Mucosa of descending colon (tissue), 3 donors: Measurements from ENCODE around the gene UCK2. TPM values are rescaled to one million over a fixed set of nuclear protein-coding genes. Genes with fewer than 3 reads are reported as not detected.

Experiments used
- ATAC-seq: fragments of 200-7000 bp; cut with Tn5 transposase; one replicate; pipeline ENCODE4 v1.9.1; 2020; ENCODE audit warnings: mild to moderate bottlenecking, moderate library complexity
- DNase-seq, 3 donors: peaks; one replicate each; pipeline ENCODE4 v3.0.0-alpha.2; 2020
- H3K36me3 ChIP-seq: fragments of 200-600 bp; one replicate; pipeline ENCODE4 v1.8.0; 2021; ENCODE audit warnings: low read depth, mild to moderate bottlenecking
- H3K4me1 ChIP-seq: fragments of 200-600 bp; one replicate; pipeline ENCODE4 v1.8.0; 2021; ENCODE audit warnings: low read depth, mild to moderate bottlenecking
- H3K4me3 ChIP-seq: fragments of 200-600 bp; one replicate; pipeline ENCODE4 v1.8.0; 2021; ENCODE audit warnings: mild to moderate bottlenecking
- H3K9me3 ChIP-seq: fragments of 200-600 bp; one replicate; pipeline ENCODE4 v1.8.0; 2021; ENCODE audit warnings: mild to moderate bottlenecking
- intact Hi-C, 2 donors: fragments of 100-400 bp; cut with DNase I in 1 of 2; cut with micrococcal nuclease in 1 of 2; formaldehyde crosslinking; loops; one replicate each; pipeline versions ENCODE4 v1.11.0 to v1.11.1; 2022; cut with DNase I, micrococcal nuclease
- total RNA-seq, 3 donors: library from RNA; stranded (reverse); fragmentation: NEBNext Ultra II Directional in 2 of 3; extraction: Animal tissue kit (Norgen Biotek cat#: 25700) in 2 of 3; gene quantifications; one replicate each; pipeline versions ENCODE4 v1.2.1 to v1.2.4, GENCODE V29; 2021 to 2023
- TF ChIP-seq, protein P1 (sequence below): fragments of 200-600 bp; IDR thresholded peaks from one replicate; pipeline ENCODE4 v1.8.0; 2022; ENCODE audit warnings: antibody characterized with exemption, mild to moderate bottlenecking
- donor health status: DM: no; HTN: no; CAD: no; lungs with moderate emphysema.
- donor health status: DM: no; HTN: no; CAD: no.
- donor health status: DM: no; HTN: yes; CAD: no.

Gene UCK2
- total RNA-seq, 3 donors from 2014 or later: 41.6 to 86.5 (median 51.8) TPM

DNA sequence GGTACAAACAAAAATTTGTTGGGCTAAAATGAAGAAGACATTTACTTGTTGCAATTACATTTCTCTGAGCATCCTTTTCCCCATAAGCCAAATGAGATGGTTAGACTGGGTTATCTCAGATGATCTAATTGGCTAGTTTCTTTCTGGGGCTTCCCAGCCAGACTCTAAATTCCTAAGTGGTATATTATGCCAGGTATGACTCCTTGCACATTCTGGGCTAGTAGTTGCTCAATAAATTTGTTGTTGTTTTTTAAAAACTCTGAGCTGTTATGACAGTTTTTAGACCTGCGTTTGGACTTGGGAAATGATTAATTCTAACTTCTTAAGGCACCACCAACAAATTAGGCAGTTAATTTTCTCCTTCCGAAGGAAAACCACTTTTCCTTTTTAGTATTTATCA, 66.1 kb downstream of the UCK2 start:
- intact Hi-C loops: no loop called here
- Histone ChIP-seq H3K4me1 (no peaks in the 10 kb centered on the region), H3K4me3 (no peak overlapping the region), H3K36me3 (no peaks in the 10 kb centered on the region), H3K9me3 (no peaks in the 10 kb centered on the region)
- no peak for ATAC-seq
- no peak for DNase-seq
- TF ChIP-seq, protein P1, sequence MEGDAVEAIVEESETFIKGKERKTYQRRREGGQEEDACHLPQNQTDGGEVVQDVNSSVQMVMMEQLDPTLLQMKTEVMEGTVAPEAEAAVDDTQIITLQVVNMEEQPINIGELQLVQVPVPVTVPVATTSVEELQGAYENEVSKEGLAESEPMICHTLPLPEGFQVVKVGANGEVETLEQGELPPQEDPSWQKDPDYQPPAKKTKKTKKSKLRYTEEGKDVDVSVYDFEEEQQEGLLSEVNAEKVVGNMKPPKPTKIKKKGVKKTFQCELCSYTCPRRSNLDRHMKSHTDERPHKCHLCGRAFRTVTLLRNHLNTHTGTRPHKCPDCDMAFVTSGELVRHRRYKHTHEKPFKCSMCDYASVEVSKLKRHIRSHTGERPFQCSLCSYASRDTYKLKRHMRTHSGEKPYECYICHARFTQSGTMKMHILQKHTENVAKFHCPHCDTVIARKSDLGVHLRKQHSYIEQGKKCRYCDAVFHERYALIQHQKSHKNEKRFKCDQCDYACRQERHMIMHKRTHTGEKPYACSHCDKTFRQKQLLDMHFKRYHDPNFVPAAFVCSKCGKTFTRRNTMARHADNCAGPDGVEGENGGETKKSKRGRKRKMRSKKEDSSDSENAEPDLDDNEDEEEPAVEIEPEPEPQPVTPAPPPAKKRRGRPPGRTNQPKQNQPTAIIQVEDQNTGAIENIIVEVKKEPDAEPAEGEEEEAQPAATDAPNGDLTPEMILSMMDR: no peak

DNA sequence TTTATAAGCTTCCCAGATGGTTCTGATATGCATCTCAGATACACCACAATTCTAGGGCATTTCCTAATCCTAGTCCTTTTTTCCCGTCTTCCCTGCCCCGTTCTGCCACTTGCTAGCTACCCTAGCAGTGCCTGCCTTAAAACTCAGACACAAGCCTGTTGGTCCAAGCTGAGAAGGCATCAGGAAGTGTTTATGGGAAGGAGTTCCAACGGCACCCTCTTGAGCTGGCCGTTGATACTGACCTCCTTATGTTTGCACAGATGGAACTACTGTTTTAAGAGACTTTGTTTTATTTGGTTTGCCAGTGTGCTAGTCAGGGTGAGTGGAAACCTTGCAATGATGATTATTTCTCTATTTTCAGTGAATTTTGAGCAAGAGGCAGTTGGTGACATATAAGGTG, 67.2 kb downstream of the UCK2 start:
- H3K4me1 ChIP-seq: no peaks in the 10 kb centered on the region
- intact Hi-C loops: no loop called here

DNA sequence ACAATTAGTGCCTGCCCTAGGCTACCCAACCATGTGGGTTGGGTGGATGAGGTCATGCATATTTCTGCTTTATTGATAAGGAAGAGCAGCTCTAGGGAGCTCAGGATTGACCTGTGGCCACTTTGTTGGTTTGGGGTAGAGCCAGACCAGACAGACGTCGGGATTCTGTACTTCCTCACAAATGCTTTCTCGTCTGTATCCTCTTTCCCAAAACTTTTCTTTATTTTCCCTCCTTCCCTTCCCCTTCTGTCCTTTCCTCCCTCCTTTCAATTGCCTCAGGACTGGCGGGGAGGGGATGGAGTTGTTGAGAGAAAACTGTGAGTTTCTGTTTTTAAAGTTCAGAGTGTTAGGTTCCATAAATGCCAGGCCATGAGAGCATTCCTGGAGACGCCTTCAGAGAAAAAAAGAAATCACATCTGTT, 68.0 kb downstream of the UCK2 start:
- TF ChIP-seq, protein P1: no peak
- no peaks in the 10 kb centered on the region for H3K4me1 ChIP-seq
- no peaks in the 10 kb centered on the region for H3K36me3 ChIP-seq

More for the DNA sequence above, 67.2 kb downstream of the UCK2 start:
- Histone ChIP-seq H3K4me3 (no peak overlapping the region), H3K36me3 (no peaks in the 10 kb centered on the region), H3K9me3 (no peaks in the 10 kb centered on the region)
- DNase-seq (no peak), ATAC-seq (no peak)
- TF ChIP-seq, protein P1: no peak

DNA sequence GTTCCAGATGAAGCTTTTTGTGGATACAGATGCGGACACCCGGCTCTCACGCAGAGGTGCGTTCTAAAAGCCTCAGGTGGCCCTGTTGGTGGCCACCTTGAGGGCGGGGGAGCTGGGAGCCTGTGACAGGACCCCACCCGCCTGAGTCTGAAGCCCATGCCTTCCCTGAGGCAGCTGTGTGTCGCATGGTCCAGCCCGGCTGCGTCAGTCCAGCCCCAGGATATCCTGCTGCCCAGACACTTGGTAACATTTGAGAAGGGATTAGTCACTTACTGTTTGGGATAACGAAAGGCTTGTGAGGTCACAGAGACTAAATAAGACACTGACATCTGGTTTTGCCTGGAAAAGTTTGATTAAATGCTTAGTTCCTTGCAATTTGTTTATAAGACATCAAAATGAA, 68.9 kb downstream of the UCK2 start:
- TF ChIP-seq, protein P1: no peak
- intact Hi-C loops: no loop called here
- peak; percentile 35 for ATAC-seq
- no peaks in the 10 kb centered on the region for H3K9me3 ChIP-seq
- no peaks in the 10 kb centered on the region for H3K36me3 ChIP-seq
- no peak for DNase-seq
- H3K4me1 ChIP-seq: no peaks in the 10 kb centered on the region
- no peak overlapping the region for H3K4me3 ChIP-seq

More for the DNA sequence above, 68.0 kb downstream of the UCK2 start:
- no peaks in the 10 kb centered on the region for H3K9me3 ChIP-seq
- H3K4me3 ChIP-seq: no peak overlapping the region
- intact Hi-C loops: no loop called here
- DNase-seq: no peak
- ATAC-seq: no peak

DNA sequence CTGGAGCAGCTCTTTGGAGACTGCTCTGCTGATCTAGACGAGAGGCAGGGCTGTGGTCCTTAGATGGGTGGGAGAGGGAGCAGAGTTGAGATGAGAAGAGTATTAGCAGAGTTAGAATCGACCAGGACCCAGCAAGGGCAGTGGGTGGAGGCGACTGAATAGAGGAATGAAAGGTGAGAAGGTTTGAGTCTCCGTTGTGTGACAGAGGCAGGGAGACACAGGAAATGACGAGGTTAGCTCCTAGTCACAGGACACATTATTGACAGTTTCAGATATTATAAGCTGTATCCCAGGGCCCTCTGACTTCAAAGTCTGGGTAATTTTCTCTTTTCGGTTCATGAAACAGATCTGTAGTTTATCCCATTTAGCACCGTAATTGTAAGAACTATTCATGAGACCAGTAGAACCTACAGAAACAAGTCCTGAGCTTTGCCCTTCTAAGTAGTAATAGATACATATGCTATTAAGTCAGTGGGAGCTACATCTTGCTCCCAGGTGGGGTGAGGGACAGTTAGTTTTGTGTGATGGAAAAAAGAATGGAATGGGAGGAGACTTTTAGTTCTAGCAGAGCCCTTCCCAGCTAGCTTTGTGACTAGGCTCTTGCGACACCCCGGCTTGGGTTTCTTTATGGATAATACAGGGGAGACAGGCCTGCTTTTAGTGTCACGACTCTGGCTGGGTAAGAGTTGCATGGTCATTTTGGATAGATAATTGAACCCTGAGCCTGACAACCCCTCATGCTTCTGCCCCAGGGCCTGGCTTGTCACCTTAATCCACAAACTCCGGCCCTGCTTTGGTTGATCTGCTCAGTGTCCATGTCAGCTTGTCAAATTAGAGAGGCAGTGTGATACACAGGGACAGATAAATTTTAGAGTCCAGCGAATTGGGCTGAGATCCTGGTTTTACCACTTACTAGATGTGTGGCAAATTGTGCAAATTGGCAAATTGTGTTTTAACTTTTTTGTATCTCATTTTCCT, 70.2 kb downstream of the UCK2 start:
- DNase-seq: no peak
- intact Hi-C loops: no loop called here
- H3K9me3 ChIP-seq: no peaks in the 10 kb centered on the region

More for the DNA sequence above, 70.2 kb downstream of the UCK2 start:
- Histone ChIP-seq H3K4me1 (no peaks in the 10 kb centered on the region), H3K4me3 (no peak overlapping the region), H3K36me3 (no peaks in the 10 kb centered on the region)
- no peak for ATAC-seq
- TF ChIP-seq, protein P1: no peak
